Measurements from ENCODE around the gene ZNF205.
A peak's percentile ranks its signal among the peaks of the same experiment; 100 is the strongest.

DNA sequence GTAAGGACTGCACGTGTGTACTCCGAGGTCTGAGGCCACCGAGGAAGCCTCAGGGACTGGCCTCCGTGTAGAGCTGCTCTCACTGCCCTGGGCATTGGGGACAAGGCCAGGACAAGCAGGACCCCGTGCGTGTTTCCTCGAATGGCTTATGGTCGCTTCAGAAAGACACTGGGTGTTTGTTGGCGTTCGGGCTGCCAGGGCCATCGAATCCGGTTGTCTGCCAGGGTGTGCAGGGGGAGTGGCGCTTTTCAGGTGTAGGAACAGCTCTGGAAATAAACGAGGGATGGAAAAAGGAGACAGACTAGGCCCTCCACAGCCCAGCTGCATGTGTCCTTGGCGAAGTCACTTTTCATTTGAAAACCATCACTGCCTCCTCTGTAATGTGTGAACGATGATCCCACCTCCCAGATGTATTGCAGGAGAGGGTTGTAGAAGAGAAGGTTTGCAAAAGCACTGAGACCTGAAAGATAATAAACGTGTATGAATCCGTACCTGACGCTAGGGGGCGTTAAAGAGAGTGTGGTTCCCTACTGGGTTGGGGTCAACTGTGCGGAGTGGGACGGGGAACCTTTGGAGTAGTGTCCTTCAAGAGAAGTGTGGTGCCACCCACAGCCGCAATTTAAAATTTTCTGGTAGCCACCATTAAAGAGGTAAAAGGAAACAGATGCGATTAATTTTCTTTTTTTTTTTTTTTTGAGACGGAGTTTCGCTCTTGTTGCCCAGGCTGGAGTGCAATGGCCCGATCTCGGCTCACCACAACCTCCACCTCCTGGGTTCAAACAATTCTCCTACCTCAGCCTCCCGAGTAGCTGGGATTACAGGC, 11.2 kb upstream of the ZNF205 start:
- TF ChIP-seq, protein P1, sequence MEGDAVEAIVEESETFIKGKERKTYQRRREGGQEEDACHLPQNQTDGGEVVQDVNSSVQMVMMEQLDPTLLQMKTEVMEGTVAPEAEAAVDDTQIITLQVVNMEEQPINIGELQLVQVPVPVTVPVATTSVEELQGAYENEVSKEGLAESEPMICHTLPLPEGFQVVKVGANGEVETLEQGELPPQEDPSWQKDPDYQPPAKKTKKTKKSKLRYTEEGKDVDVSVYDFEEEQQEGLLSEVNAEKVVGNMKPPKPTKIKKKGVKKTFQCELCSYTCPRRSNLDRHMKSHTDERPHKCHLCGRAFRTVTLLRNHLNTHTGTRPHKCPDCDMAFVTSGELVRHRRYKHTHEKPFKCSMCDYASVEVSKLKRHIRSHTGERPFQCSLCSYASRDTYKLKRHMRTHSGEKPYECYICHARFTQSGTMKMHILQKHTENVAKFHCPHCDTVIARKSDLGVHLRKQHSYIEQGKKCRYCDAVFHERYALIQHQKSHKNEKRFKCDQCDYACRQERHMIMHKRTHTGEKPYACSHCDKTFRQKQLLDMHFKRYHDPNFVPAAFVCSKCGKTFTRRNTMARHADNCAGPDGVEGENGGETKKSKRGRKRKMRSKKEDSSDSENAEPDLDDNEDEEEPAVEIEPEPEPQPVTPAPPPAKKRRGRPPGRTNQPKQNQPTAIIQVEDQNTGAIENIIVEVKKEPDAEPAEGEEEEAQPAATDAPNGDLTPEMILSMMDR (IDR thresholded peaks at IDR 0.05): peak; percentile 78
- no peak for TF ChIP-seq EZH2 (IDR thresholded peaks at IDR 0.05; ENCODE audit: borderline replicate concordance, insufficient read depth, low read depth, low read length, poor library complexity, severe bottlenecking)

All from B cell (primary cell).